K562 (cell line): Measurements from ENCODE around the gene HDAC9. TPM values are rescaled to one million over a fixed set of nuclear protein-coding genes. Genes with fewer than 3 reads are reported as not detected.

Experiments
- ATAC-seq: fragments of 200-7000 bp; cut with Tn5 transposase; 3 replicates; pipeline ENCODE4 v1.9.1; 2020; ENCODE audit warnings: moderate library complexity
- BruUV-seq: library from RNA; stranded (reverse); fragments of 400-500 nt; replicated peaks from 2 replicates; lab custom pipeline; 2021; lab: Mats Ljungman, UMichigan
- CTCF ChIA-PET: fragments of 300-600 bp; formaldehyde crosslinking; extraction: SDS; loops from one replicate; lab custom pipeline; 2021; ENCODE audit warnings: low intra/inter-chr PET ratio; lab: Yijun Ruan, JAX
- POLR2A ChIA-PET: fragments of 300-600, 350-650 bp; sonication (Branson Sonifier 250); formaldehyde crosslinking; extraction: SDS; loops from one replicate; lab custom pipeline; 2021; ENCODE audit warnings: antibody characterized with exemption, inconsistent platforms; lab: Yijun Ruan, JAX
- DNase-seq, 4 experiments: peaks; one replicate each; pipeline versions ENCODE4 v3.0.0 to v3.0.0-alpha.2; 2011 to 2018; ENCODE audit warnings: low spot score in 3 of 4, mixed read lengths in 3 of 4; ENCODE audit errors: extremely low read depth in 1 of 4
- FAIRE-seq: peaks from 2 replicates; lab custom pipeline; 2011; peaks lifted over from hg19 to GRCh38; lab: Jason Lieb, UNC
- H2AFZ ChIP-seq: 2 replicates; pipeline ENCODE4 v1.6.0; 2011; ENCODE audit warnings: low read depth, low read length, control low read depth, inconsistent platforms
- H3K27ac ChIP-seq: fragments of 200-600 bp; 3 replicates; pipeline ENCODE4 v1.8.0; 2011; ENCODE audit warnings: low read depth, mild to moderate bottlenecking, control low read depth, inconsistent platforms, low read length, moderate library complexity, mixed read lengths; ENCODE audit errors: extremely low read depth
- H3K27me3 ChIP-seq, 2 experiments: fragments of 300-600 bp in 1 of 2; 2 replicates in 1 of 2; 3 replicates in 1 of 2; pipeline versions ENCODE4 v1.6.0 to v1.8.0; 2011; ENCODE audit warnings: inconsistent platforms in 2 of 2, low read length in 2 of 2, mild to moderate bottlenecking in 1 of 2, mixed read lengths in 1 of 2, moderate library complexity in 1 of 2; ENCODE audit not compliant: control insufficient read depth in 2 of 2, insufficient read depth in 2 of 2
- H3K36me3 ChIP-seq: fragments of 300-600 bp; 3 replicates; pipeline ENCODE4 v1.8.0; 2011; ENCODE audit warnings: mild to moderate bottlenecking, low read length, inconsistent platforms; ENCODE audit not compliant: control insufficient read depth, insufficient read depth
- H3K4me1 ChIP-seq, 2 experiments: fragments of 200-600 bp in 1 of 2; replicated peaks in 1 of 2; 2 replicates in 1 of 2; 3 replicates in 1 of 2; pipeline versions ENCODE4 v1.5.1 to v1.8.0; 2011; ENCODE audit warnings: inconsistent platforms in 2 of 2, low read length in 2 of 2, mild to moderate bottlenecking in 1 of 2, mixed read lengths in 1 of 2, moderate library complexity in 1 of 2; ENCODE audit not compliant: control insufficient read depth in 2 of 2, insufficient read depth in 2 of 2
- H3K4me2 ChIP-seq: 2 replicates; pipeline ENCODE4 v1.6.1; 2011; ENCODE audit warnings: low read length, control low read depth, inconsistent platforms, mixed read lengths; ENCODE audit not compliant: insufficient read depth
- H3K4me3 ChIP-seq: fragments of 200-600 bp; sonication (generic), shearing (Covaris generic); 2 replicates; pipeline ENCODE4 v1.5.1; 2016; ENCODE audit warnings: control low read depth, inconsistent platforms
- H3K79me2 ChIP-seq: fragments of 200-600 bp; 3 replicates; pipeline ENCODE4 v1.8.0; 2011; ENCODE audit warnings: low read length, inconsistent platforms; ENCODE audit not compliant: control insufficient read depth, insufficient read depth
- H3K9ac ChIP-seq, 2 experiments: 2 replicates each; pipeline versions ENCODE4 v1.6.0 to v1.6.1; 2011; ENCODE audit warnings: low read depth in 2 of 2, low read length in 2 of 2, control low read depth in 1 of 2, inconsistent platforms in 1 of 2, mild to moderate bottlenecking in 1 of 2, mixed read lengths in 1 of 2; ENCODE audit not compliant: insufficient read depth in 1 of 2
- H3K9me1 ChIP-seq: one replicate; pipeline ENCODE4 v1.6.0; 2011; ENCODE audit warnings: inconsistent platforms, mild to moderate bottlenecking, low read length, moderate library complexity; ENCODE audit not compliant: control insufficient read depth, insufficient read depth
- H3K9me3 ChIP-seq: replicated peaks from 2 replicates; pipeline ENCODE4 v1.5.1; 2011; ENCODE audit warnings: low read depth, low read length, inconsistent platforms; ENCODE audit not compliant: control insufficient read depth, insufficient read depth
- H4K20me1 ChIP-seq: replicated peaks from 2 replicates; pipeline ENCODE4 v1.6.1; 2011; ENCODE audit warnings: low read length, inconsistent platforms, mixed read lengths; ENCODE audit not compliant: control insufficient read depth, insufficient read depth
- GABPB2 ChIP-seq: fragments of 250-450 bp; sonication (Bioruptor Pico); conservative IDR thresholded peaks from 2 replicates; pipeline ENCODE4 v1.5.1; 2021; ENCODE audit warnings: mild to moderate bottlenecking
- GATAD2A ChIP-seq: fragments of 450-650 bp; IDR thresholded peaks from 2 replicates; pipeline ENCODE4 v1.6.1; 2017
- RAD21 ChIP-seq, 2 experiments: fragments of 250-450 bp in 1 of 2; fragments of 450-650 bp in 1 of 2; sonication (Bioruptor Pico) in 1 of 2; formaldehyde crosslinking in 1 of 2; IDR thresholded peaks in 1 of 2; conservative IDR thresholded peaks in 1 of 2; 2 replicates each; pipeline versions ENCODE4 v1.4.0 to v1.8.0; 2020 to 2022; ENCODE audit warnings: mild to moderate bottlenecking in 2 of 2, moderate library complexity in 1 of 2
- TGIF2 ChIP-seq: sonication (generic); formaldehyde crosslinking; IDR thresholded peaks from 2 replicates; pipeline ENCODE4 v1.8.1; 2022; ENCODE audit warnings: mild to moderate bottlenecking, missing genetic modification reagents, moderate library complexity
- U2AF2 ChIP-seq: fragments of 200-400 bp; formaldehyde crosslinking; optimal IDR thresholded peaks from 2 replicates; pipeline ENCODE3; 2017; ENCODE audit warnings: low read depth, mild to moderate bottlenecking, low read length
- WGBS: fragments of 100-300 bp; shearing (Covaris generic); methylation state at CpG from one replicate; pipeline ENCODE4 v1.1.6; 2016; ENCODE audit warnings: low coverage, mixed read lengths; ENCODE audit not compliant: insufficient coverage; ENCODE audit errors: missing lambda C conversion rate; 5-methylcytosine and 5-hydroxymethylcytosine counted together
- in situ Hi-C: fragments of 300-500 bp; cut with MboI; formaldehyde crosslinking; loops from 4 replicates; pipeline ENCODE4 v1.15.0; 2018; ENCODE audit warnings: inconsistent platforms, mixed read lengths
- intact Hi-C: fragments of 100-400 bp; cut with micrococcal nuclease; formaldehyde crosslinking; loops from 2 replicates; pipeline ENCODE4 v1.14.2; 2022
- polyA plus RNA-seq, 8 experiments: library from polyadenylated mRNA; depleted of rRNA in 4 of 8; stranded (reverse) in 5 of 8; unstranded in 3 of 8; fragments of >200 nt; fragmentation: Nextera tagmentation in 2 of 8; fragmentation: Illumina TruSeq in 1 of 8; extraction: Ambion mirVana in 2 of 8; extraction: Trizol in 1 of 8; gene quantifications; 2 replicates each; pipeline versions ENCODE4 v1.2.1 to v1.2.3, GENCODE V29; 2011 to 2014; ENCODE audit warnings: inconsistent platforms in 1 of 8, missing spikeins in 1 of 8
- total RNA-seq, 7 experiments: library from RNA; depleted of rRNA in 6 of 7; stranded (reverse); fragments of >200 nt in 6 of 7; fragmentation: Illumina TruSeq in 2 of 7; extraction: Trizol in 2 of 7; gene quantifications; 2 replicates each; pipeline versions ENCODE4 v1.2.1 to v1.2.3, GENCODE V29; 2011 to 2021; ENCODE audit warnings: low replicate concordance in 1 of 7
- TF ChIP-seq, protein P1 (sequence below): fragments of 150-350 bp; conservative IDR thresholded peaks from 2 replicates; pipeline ENCODE4 v1.6.1; 2014; ENCODE audit warnings: low read length
- TF ChIP-seq, protein P2 (sequence below), 2 experiments: IDR thresholded peaks; 2 replicates each; pipeline ENCODE4 v1.6.1; 2011; ENCODE audit warnings: borderline replicate concordance in 1 of 2, control low read depth in 1 of 2, low read depth in 1 of 2, low read length in 1 of 2, mild to moderate bottlenecking in 1 of 2, mixed read lengths in 1 of 2, moderate library complexity in 1 of 2; ENCODE audit not compliant: insufficient read depth in 1 of 2, insufficient read length in 1 of 2, poor library complexity in 1 of 2, severe bottlenecking in 1 of 2; ENCODE audit errors: extremely low read depth in 1 of 2
- TF ChIP-seq, protein P3 (sequence below): sonication (generic); formaldehyde crosslinking; IDR thresholded peaks from 2 replicates; pipeline ENCODE4 v1.9.0; 2022; ENCODE audit warnings: mild to moderate bottlenecking, missing genetic modification reagents
- TF ChIP-seq, protein P4 (sequence below): fragments of 250-450 bp; sonication (Bioruptor Pico); IDR thresholded peaks from 2 replicates; pipeline ENCODE4 v1.5.1; 2021; ENCODE audit warnings: mild to moderate bottlenecking

Gene HDAC9
- total and polyA plus RNA-seq, 9 of the 15 experiments (the other 6 are each of a cell fraction or from before 2014, with no cell fraction given): 0.08 to 0.91 (median 0.33) TPM

DNA sequence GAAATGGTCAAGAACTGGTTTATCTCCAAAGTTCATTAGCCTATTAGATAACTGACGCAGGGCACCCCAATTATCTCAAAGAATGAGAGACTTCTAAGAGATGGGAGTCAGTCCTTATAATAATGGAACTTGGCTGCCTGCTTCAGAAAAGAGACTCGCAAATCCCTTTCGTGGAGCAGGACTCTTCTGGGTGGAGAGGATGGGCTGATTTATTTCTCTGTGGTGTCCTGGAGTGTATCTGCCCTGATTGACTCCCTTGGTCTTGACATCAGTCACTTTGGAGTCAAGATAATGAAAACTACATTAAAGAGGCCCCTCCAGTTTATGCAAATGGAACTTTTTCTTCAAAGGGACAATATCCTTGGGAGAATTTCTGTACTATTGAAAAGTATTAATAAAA is 198.9 kb downstream of the HDAC9 start:
- no TSS peak for BruUV-seq
- no peak for ATAC-seq
- no peak for FAIRE-seq
- H2AFZ ChIP-seq: no peak overlapping the region
- in situ Hi-C loops (no loop called here), intact Hi-C loops (no loop called here)
- no peaks in the 10 kb centered on the region for H3K79me2 ChIP-seq
- ChIA-PET CTCF (no interaction called here), POLR2A (no interaction called here)
- H3K27ac ChIP-seq: no peak overlapping the region
- no peak overlapping the region for H3K9ac ChIP-seq
- no peak overlapping the region for H3K4me2 ChIP-seq
- no peaks in the 10 kb centered on the region for H3K4me1 ChIP-seq
- no peak overlapping the region for H3K4me3 ChIP-seq
- 0% methylated on average over 3 of the region's 3 CpGs for WGBS
- no peaks in the 10 kb centered on the region for H3K9me1 ChIP-seq
- no peak for DNase-seq
- no peaks in the 10 kb centered on the region for H3K36me3 ChIP-seq
- H3K9me3 ChIP-seq: no peaks in the 10 kb centered on the region
- H4K20me1 ChIP-seq: no peaks in the 10 kb centered on the region
- H3K27me3 ChIP-seq: no peaks in the 10 kb centered on the region
- TF ChIP-seq, protein P1, sequence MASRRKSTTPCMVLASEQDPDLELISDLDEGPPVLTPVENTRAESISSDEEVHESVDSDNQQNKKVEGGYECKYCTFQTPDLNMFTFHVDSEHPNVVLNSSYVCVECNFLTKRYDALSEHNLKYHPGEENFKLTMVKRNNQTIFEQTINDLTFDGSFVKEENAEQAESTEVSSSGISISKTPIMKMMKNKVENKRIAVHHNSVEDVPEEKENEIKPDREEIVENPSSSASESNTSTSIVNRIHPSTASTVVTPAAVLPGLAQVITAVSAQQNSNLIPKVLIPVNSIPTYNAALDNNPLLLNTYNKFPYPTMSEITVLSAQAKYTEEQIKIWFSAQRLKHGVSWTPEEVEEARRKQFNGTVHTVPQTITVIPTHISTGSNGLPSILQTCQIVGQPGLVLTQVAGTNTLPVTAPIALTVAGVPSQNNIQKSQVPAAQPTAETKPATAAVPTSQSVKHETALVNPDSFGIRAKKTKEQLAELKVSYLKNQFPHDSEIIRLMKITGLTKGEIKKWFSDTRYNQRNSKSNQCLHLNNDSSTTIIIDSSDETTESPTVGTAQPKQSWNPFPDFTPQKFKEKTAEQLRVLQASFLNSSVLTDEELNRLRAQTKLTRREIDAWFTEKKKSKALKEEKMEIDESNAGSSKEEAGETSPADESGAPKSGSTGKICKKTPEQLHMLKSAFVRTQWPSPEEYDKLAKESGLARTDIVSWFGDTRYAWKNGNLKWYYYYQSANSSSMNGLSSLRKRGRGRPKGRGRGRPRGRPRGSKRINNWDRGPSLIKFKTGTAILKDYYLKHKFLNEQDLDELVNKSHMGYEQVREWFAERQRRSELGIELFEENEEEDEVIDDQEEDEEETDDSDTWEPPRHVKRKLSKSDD: no peak
- TF ChIP-seq GABPB2 (CRISPR knock-in tag) (no peak), GATAD2A (no peak), RAD21 (CRISPR knock-in tag; conservative IDR thresholded peaks at IDR 0.05 in 1 of 2, IDR thresholded peaks at IDR 0.05 in 1 of 2) (no peak), TGIF2 (CRISPR knock-in tag) (no peak), U2AF2 (no peak)
- TF ChIP-seq, protein P2, sequence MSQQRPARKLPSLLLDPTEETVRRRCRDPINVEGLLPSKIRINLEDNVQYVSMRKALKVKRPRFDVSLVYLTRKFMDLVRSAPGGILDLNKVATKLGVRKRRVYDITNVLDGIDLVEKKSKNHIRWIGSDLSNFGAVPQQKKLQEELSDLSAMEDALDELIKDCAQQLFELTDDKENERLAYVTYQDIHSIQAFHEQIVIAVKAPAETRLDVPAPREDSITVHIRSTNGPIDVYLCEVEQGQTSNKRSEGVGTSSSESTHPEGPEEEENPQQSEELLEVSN (IDR thresholded peaks at IDR 0.05; ENCODE audit: borderline replicate concordance in 1 of 2, extremely low read depth in 1 of 2, insufficient read depth in 1 of 2, insufficient read length in 1 of 2, low read depth in 1 of 2, low read length in 1 of 2, poor library complexity in 1 of 2, severe bottlenecking in 1 of 2): no peak
- TF ChIP-seq, protein P3, sequence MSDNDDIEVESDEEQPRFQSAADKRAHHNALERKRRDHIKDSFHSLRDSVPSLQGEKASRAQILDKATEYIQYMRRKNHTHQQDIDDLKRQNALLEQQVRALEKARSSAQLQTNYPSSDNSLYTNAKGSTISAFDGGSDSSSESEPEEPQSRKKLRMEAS (CRISPR knock-in tag): no peak
- TF ChIP-seq, protein P4, sequence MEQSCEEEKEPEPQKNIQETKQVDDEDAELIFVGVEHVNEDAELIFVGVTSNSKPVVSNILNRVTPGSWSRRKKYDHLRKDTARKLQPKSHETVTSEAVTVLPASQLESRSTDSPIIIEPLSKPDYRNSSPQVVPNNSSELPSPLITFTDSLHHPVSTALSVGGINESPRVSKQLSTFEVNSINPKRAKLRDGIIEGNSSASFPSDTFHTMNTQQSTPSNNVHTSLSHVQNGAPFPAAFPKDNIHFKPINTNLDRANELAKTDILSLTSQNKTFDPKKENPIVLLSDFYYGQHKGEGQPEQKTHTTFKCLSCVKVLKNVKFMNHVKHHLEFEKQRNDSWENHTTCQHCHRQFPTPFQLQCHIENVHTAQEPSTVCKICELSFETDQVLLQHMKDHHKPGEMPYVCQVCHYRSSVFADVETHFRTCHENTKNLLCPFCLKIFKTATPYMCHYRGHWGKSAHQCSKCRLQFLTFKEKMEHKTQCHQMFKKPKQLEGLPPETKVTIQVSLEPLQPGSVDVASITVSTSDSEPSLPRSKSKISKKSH (CRISPR knock-in tag): no peak
- TF ChIP-seq, all 486 proteins: peak for 0
